Esophagus squamous epithelium (tissue), 5 donors: Measurements from ENCODE around the gene MINK1. TPM values are rescaled to one million over a fixed set of nuclear protein-coding genes. Genes with fewer than 3 reads are reported as not detected.

Experiments used
- DNase-seq: peaks from one replicate; lab custom pipeline; 2025; lab: John Stamatoyannopoulos, UW
- H3K27ac ChIP-seq, 4 donors: fragments of 200-600 bp; sonication (generic); one replicate each; pipeline ENCODE4 v1.5.1; 2016 to 2019; ENCODE audit warnings: mild to moderate bottlenecking in 1 of 4
- H3K27me3 ChIP-seq, 4 donors: fragments of 200-600 bp; sonication (generic); 1 replicate in 3 of 4; 2 replicates in 1 of 4; pipeline versions ENCODE4 v1.5.1 to v1.6.0; 2017 to 2021; ENCODE audit warnings: antibody characterized with exemption in 1 of 4
- H3K36me3 ChIP-seq, 3 donors: fragments of 200-600 bp; sonication (generic); one replicate each; pipeline ENCODE4 v1.5.1; 2016 to 2019
- H3K4me1 ChIP-seq, 3 donors: fragments of 200-600 bp; sonication (generic); one replicate each; pipeline ENCODE4 v1.5.1; 2017 to 2019
- H3K4me3 ChIP-seq, 4 donors: fragments of 200-600 bp; sonication (generic); 1 replicate in 3 of 4; 2 replicates in 1 of 4; pipeline ENCODE4 v1.5.1; 2016 to 2019; ENCODE audit warnings: mild to moderate bottlenecking in 2 of 4, moderate library complexity in 1 of 4
- H3K9me3 ChIP-seq, 3 donors: fragments of 200-600 bp; sonication (generic); one replicate each; pipeline ENCODE4 v1.5.1; 2016 to 2019
- POLR2A ChIP-seq, 4 donors: fragments of 450-650 bp; IDR thresholded peaks; one replicate each; pipeline ENCODE4 v1.6.1; 2017; ENCODE audit warnings: antibody characterized with exemption in 4 of 4, mild to moderate bottlenecking in 4 of 4, moderate library complexity in 3 of 4
- WGBS, 2 donors: methylation state at CpG; one replicate each; pipeline ENCODE4 v1.1.5; 2018; 5-methylcytosine and 5-hydroxymethylcytosine counted together
- intact Hi-C: fragments of 100-400 bp; cut with DNase I; formaldehyde crosslinking; loops from one replicate; pipeline ENCODE4 v1.15.0; 2022
- total RNA-seq, 4 donors: library from RNA; depleted of rRNA; stranded (reverse); fragments of >200 nt; gene quantifications; one replicate each; pipeline ENCODE4 v1.1.0, GENCODE V29; 2016
- TF ChIP-seq, protein P1 (sequence below), 6 experiments: fragments of 450-650 bp in 4 of 6; fragments of 200-600 bp in 2 of 6; sonication (generic) in 2 of 6; IDR thresholded peaks; one replicate each; pipeline ENCODE4 v1.5.1; 2016 to 2019; ENCODE audit warnings: antibody characterized with exemption in 6 of 6, mild to moderate bottlenecking in 4 of 6, moderate library complexity in 4 of 6
- donor health status: DM: yes; HTN: yes; CAD: no.

Gene MINK1
- total RNA-seq, 4 donors from 2014 or later: 50.1 to 156 (median 117) TPM

DNA sequence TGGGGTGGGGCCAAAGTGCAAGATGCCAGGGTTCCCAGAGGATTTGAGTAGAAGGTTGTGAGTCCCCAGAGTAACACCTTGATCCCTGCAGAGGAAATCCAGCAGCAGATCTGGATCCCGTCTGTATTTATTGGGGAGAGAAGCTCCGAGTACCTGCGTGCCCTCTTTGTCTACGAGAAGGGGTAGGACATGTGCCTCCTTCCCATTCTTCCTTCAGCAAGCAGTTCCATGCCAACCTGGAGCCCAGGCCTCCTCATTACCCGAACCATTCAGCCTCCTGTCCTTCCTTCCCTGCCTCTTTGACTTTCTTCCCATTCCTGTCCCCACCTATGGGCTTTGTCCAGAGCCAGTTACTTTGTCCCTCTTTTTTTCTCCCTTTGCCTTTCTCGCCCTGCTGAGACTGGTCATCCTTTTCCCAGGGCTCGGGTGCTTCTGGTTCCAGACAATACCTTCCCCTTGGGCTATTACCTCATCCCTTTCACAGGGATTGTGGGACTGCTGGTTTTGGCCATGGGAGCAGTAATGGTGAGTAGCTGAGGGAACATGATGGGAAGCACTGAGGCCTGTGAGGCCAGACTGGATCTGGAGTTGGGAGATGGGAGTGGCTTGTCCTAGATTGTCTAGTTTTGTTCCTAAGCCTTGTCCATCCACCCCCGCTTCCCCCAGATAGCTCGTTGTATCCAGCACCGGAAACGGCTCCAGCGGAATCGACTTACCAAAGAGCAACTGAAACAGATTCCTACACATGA lies 109.8 kb downstream of the MINK1 start:
- H3K4me3 ChIP-seq: no peak overlapping the region
- no peaks in the 10 kb centered on the region for H3K27me3 ChIP-seq
- intact Hi-C loops: no loop called here
- H3K4me1 ChIP-seq: peaks cover 57 to 88% (median 58%) of the 10 kb centered on the region in 3 donors
- peaks cover 9 to 66% (median 17%) of the 10 kb centered on the region in 3 donors for H3K36me3 ChIP-seq
- WGBS, 2 donors: 64 to 73% methylated on average over 8 to 12 of the region's 13 CpGs
- H3K27ac ChIP-seq: peak overlapping the region in 2 of 4 donors; percentile 12 to 100
- TF ChIP-seq, protein P1, sequence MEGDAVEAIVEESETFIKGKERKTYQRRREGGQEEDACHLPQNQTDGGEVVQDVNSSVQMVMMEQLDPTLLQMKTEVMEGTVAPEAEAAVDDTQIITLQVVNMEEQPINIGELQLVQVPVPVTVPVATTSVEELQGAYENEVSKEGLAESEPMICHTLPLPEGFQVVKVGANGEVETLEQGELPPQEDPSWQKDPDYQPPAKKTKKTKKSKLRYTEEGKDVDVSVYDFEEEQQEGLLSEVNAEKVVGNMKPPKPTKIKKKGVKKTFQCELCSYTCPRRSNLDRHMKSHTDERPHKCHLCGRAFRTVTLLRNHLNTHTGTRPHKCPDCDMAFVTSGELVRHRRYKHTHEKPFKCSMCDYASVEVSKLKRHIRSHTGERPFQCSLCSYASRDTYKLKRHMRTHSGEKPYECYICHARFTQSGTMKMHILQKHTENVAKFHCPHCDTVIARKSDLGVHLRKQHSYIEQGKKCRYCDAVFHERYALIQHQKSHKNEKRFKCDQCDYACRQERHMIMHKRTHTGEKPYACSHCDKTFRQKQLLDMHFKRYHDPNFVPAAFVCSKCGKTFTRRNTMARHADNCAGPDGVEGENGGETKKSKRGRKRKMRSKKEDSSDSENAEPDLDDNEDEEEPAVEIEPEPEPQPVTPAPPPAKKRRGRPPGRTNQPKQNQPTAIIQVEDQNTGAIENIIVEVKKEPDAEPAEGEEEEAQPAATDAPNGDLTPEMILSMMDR (IDR thresholded peaks at IDR 0.05): no peak
- TF ChIP-seq POLR2A (IDR thresholded peaks at IDR 0.05): no peak
- H3K9me3 ChIP-seq: no peaks in the 10 kb centered on the region
- no peak for DNase-seq

DNA sequence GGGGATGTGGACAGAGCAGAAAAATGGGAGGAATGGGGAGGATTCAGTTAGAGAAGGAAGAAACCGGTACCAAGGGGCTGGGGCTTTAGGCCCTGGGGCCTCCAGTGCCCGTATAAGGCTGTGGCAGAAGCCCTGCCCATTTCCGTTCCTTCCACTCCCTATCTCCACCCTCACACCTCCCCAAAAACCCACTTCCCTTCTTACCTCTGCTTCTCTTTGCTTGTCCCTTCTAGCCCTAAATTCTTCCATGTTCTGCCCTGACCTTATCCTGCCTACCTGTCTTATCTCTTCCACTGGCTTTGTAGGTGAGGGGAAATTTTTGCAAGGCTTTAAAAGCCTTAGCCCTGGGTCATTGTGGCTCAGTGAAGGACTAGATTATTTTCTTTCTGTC lies 111.0 kb downstream of the MINK1 start:
- peaks cover 4 to 59% (median 14%) of the 10 kb centered on the region in 3 donors for H3K36me3 ChIP-seq
- intact Hi-C loops: no loop called here
- no peak for TF ChIP-seq POLR2A (IDR thresholded peaks at IDR 0.05)
- TF ChIP-seq, protein P1 (IDR thresholded peaks at IDR 0.05): no peak
- H3K4me1 ChIP-seq: peaks cover 45 to 82% (median 45%) of the 10 kb centered on the region in 3 donors
- H3K4me3 ChIP-seq: peak overlapping the region in 2 of 4 donors; percentile 91 to 96
- H3K27ac ChIP-seq: peak overlapping the region; percentile 97 to 100 (median 98)
- no peaks in the 10 kb centered on the region for H3K27me3 ChIP-seq
- H3K9me3 ChIP-seq: no peaks in the 10 kb centered on the region
- no peak for DNase-seq
- 11 to 34% methylated on average over 3 of the region's 3 CpGs for WGBS, 2 donors

DNA sequence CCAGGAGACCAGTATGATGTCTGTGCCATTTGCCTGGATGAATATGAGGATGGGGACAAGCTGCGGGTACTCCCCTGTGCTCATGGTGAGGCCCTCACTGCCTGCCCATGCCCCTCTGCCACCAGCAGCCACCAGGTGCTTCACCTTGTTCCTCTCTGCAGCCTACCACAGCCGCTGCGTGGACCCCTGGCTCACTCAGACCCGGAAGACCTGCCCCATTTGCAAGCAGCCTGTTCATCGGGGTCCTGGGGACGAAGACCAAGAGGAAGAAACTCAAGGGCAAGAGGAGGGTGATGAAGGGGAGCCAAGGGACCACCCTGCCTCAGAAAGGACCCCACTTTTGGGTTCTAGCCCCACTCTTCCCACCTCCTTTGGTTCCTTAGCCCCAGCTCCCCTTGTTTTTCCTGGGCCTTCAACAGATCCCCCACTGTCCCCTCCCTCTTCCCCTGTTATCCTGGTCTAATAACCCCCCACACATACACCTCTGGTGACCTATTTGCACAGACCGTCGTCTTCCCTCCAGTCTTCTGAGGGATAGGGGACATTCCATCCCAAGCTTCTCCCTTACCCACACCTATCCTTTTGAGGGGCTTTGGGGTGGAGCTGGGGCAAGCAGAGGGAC lies 111.5 kb downstream of the MINK1 start:
- H3K27me3 ChIP-seq: no peaks in the 10 kb centered on the region
- H3K4me3 ChIP-seq: peak overlapping the region in 2 of 4 donors; percentile 91 to 96
- H3K9me3 ChIP-seq: no peaks in the 10 kb centered on the region
- H3K36me3 ChIP-seq: peaks cover 4 to 59% (median 14%) of the 10 kb centered on the region in 3 donors
- H3K27ac ChIP-seq: peak overlapping the region; percentile 97 to 100 (median 98)
- 39 to 41% methylated on average over 6 to 7 of the region's 8 CpGs for WGBS, 2 donors
- TF ChIP-seq, protein P1 (IDR thresholded peaks at IDR 0.05): no peak
- no peak for TF ChIP-seq POLR2A (IDR thresholded peaks at IDR 0.05)
- no peak for DNase-seq
- H3K4me1 ChIP-seq: peaks cover 42 to 83% (median 43%) of the 10 kb centered on the region in 3 donors
- intact Hi-C loops: no loop called here

- DNase-seq: no peak
- Histone ChIP-seq H3K4me3 (peak overlapping the region in 3 of 4 donors; percentile 6 to 96 (median 91)), H3K27ac (peak overlapping the region; percentile 97 to 100 (median 98)), H3K36me3 (peaks cover 4 to 59% (median 14%) of the 10 kb centered on the region in 3 donors), H3K27me3 (no peaks in the 10 kb centered on the region), H3K9me3 (no peaks in the 10 kb centered on the region), H3K4me1 (peaks cover 45 to 90% (median 46%) of the 10 kb centered on the region in 3 donors)
- no peak for TF ChIP-seq POLR2A (IDR thresholded peaks at IDR 0.05)
- TF ChIP-seq, protein P1 (IDR thresholded peaks at IDR 0.05): no peak
- intact Hi-C loops: no loop called here
- 13 to 27% methylated on average over 5 to 6 of the region's 7 CpGs for WGBS, 2 donors
These were observed 112.2 kb downstream of the MINK1 start for GRCh38 chr17:4945176-4945943.
